Measurements from ENCODE around the gene HOXA9.
A peak's percentile ranks its signal among the peaks of the same experiment; 100 is the strongest.

Gene HOXA9

DNA sequence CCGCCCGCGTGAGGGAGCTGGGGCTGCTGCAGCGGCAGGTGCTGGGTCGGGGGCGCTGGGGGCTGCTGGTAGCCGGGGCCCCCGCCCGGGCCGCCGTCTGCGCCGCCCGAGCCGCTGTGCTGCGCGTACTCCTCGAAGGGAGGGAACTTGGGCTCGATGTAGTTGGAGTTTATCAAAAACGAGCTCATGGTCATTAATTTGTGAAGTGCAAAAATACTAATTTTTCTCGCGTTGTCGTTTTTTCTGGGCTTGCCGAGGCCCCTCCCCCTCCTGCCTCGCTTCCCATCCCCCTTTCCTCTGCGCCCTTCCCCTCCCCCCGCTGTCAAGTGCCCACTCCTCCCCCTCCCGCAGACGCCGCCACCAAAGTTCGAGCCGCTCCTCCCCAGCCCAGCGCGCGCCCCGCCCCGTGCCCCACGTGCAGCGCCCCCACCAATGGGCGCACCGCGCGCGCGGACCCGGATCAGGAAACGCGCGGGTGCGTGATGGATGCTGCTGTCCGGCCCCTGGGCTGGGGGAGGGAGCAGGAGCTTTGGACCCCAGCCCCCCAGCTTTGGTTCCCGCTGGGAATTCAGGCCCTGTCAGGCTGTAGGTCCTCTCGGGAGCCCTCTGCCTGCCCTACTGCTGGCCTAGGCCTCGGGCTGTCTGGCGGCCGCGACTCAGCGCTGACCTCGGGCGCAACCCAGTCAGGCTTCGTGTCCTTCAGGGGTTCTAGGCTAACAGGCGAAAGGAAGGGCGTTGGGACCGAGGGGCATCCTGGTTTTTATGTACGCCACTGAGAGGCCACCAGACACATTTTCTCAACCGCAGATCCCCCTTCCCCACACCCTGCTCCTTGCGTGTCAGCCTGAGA lies 34.6 kb downstream of the HOXA9 start, which contains the start of gene HOXA4:
Gene HOXA4 (minus strand): TSS at position 218 of the 850 bp plus-strand sequence. CDS start 24 bp downstream, at position 194.
- H3K4me3 ChIP-seq (ENCODE audit: low read depth, low read length), result peak within 1 kb of the TSS; percentile 50
- no peak for DNase-seq (ENCODE audit: low read depth)
- no peak for TF ChIP-seq CTCF (IDR thresholded peaks at IDR 0.05; ENCODE audit: low read depth, low read length, missing control alignments)

DNA sequence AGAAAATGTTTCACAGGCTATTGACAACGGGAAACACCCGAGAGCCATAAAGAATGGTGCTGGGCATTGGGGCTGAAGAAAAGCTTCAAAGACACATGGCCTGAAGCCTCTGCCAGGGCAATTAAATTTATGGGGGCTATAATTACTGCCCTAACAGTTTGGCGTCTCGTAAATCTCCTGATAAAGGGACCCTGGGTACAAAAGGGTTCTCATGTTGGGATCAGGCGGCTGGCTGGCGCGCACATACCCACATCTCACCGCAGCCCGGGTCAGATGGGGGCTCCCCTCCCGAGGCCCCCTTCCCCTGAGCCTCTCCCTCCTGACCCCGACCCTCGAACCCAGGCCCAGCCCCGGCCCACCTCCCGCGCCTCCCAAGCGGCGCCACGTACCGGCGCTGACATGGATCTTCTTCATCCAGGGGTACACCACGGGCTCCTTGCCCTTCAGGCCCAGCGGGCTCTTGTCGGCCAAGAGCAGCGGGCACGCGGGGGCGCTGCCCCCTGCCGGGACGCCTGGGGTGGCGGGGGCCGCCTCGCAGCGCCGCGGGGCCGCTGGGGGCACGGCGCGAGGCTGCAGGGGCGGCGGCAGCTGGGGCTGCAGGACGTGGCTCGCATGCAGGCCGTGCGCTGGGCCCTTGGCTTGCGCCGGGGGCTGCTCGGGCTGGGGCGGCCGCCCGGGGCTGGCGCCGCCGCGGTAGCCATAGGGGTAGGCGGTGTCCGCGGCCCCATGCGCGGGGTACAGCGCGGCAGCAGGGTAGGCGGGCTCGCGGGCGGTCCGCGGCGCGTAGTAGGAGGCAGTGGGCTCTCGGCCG lies 35.4 kb downstream of the HOXA9 start:
- no peak for TF ChIP-seq CTCF (IDR thresholded peaks at IDR 0.05; ENCODE audit: low read depth, low read length, missing control alignments)
- no peak for DNase-seq (ENCODE audit: low read depth)
- no peak overlapping the region; the same call in 1 of the 2 replicates for H3K4me3 ChIP-seq (ENCODE audit: low read depth, low read length)

DNA sequence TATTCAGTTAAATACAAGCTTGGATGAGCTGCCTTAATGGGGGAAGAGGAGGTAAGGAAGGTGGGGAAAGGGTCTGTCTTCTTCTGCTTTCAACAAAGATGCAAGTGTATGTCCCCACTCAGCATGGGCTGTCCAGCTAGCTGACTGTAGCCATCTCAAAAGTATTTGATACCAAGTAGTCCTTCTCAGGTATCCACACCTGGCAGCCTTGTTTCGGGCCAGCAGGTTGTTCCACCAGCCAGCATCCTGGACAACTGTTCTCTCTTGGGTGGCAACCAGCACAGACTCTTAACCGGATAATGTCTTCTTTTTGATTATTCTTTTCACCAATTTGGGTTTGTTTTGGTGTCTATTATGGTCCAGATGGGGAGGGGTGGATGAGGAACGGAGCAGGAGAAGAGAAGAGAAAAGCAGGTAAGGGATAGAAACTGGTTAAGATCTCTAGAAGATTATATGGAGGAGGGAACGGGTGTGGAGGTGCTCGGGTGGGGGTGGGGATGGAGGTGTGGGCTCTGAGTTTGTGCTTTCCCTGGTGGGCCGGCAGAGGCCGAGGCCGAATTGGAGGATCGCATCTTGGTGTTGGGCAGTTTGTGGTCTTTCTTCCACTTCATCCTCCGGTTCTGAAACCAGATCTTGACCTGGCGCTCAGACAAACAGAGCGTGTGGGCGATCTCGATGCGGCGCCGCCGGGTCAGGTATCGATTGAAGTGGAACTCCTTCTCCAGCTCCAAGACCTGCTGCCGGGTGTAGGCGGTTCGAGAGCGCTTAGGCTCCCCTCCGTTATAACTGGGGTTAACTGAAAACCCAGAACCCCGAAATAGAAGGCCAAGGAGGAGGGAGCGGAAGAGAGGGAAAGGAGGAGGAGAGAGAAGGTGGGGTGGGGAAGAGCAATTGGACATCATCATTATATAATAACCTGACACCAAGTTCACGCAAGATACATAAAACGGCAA lies 36.3 kb downstream of the HOXA9 start:
- TF ChIP-seq CTCF (IDR thresholded peaks at IDR 0.05; ENCODE audit: low read depth, low read length, missing control alignments), result no peak
- DNase-seq (ENCODE audit: low read depth), result no peak
- no peak overlapping the region for H3K4me3 ChIP-seq (ENCODE audit: low read depth, low read length)

DNA sequence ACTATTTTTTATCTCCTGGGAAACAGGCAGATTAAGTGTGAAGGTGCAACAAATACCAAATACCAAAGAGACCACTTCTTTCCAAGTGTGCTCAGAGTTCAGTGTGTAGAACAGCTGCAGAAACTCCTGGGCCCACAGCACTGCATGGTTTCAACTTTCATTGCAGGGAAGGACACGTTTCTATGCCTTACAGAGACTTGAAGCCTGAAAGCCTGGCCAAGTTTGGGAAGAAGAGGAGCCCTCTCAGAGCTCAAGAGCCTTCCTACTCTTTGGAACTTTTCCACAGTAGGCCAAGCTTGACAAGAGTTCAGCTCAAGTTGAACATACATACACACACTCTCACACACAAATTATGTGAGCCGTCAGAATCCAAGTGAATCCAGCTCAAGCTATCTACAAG lies 37.3 kb downstream of the HOXA9 start:
- DNase-seq (ENCODE audit: low read depth), result no peak

DNA sequence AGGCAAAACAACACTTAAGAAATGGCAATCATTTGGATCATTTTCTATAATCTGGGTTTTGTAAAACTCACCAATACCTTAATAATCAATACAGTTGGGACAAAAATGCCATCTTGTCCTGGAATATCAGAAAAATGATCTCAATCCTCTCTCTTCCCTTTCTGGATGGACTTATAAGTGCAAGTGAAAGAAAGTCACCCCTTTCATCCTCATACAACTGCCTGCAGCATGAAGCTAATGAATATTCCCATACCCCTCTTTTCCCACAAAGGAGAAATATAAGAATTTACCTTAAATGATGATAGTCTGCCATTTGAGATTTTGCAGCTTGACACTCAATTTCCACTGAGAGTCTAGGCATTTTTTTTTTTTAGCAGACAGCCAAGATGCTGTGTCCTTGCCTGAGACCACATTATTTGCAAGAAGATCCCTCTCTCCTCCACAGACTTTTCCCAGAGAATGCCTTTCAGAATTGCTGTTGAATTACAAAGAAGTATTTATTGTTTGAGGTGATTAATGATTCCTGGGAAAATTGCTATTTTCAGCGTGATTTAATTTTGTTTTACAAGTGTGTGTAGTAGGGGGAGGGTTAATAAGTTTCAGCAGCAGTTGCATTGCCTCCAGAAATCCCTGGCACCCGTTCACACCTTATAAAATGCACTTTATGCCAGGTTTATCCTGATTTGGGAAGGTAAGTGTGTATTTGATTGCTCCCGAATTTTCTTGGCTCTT lies 38.6 kb downstream of the HOXA9 start:
- no peak for TF ChIP-seq CTCF (IDR thresholded peaks at IDR 0.05; ENCODE audit: low read depth, low read length, missing control alignments)
- H3K4me3 ChIP-seq (ENCODE audit: low read depth, low read length), result no peak overlapping the region
- DNase-seq (ENCODE audit: low read depth), result no peak

More for the DNA sequence above, 37.3 kb downstream of the HOXA9 start:
- TF ChIP-seq CTCF (IDR thresholded peaks at IDR 0.05; ENCODE audit: low read depth, low read length, missing control alignments), result no peak
- H3K4me3 ChIP-seq (ENCODE audit: low read depth, low read length), result no peak overlapping the region

DNA sequence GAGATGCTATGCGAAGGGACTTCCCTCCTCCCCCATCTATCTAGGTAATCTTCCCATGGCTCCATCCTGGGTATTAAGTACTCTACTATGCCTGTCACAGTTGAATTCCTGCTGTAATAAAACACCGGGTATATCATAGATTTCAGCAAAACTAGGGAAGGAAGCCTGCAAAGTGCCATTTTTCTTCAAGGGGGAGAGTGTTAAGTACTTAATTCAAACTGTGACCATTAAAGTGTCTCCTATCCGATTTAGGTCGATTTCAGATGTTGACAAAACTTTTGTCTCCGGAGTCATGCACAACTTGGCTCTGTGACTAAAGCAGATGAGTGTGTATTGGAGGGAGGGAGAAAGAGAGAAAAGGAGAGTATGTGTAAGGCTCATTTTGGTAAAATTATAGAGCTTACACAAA lies 39.3 kb downstream of the HOXA9 start:
- DNase-seq (ENCODE audit: low read depth), result no peak
- no peak for TF ChIP-seq CTCF (IDR thresholded peaks at IDR 0.05; ENCODE audit: low read depth, low read length, missing control alignments)
- H3K4me3 ChIP-seq (ENCODE audit: low read depth, low read length), result no peak overlapping the region
